HG03045 (cell line): ENCODE data around the gene INTS15.
"Not testable (repeated sequence)": the region's sequence is repeated elsewhere in the genome, so short reads cannot be mapped to it uniquely, and the experiment has no call there.

Experiments used
- ATAC-seq: cut with Tn5 transposase; IDR thresholded peaks from one replicate; pipeline ENCODE4 v1.9.1; 2021; ENCODE audit warnings: mild to moderate bottlenecking, moderate library complexity; ENCODE audit not compliant: unreplicated experiment

Gene INTS15

GRCh38 chr7:6576867-6577368, 12.9 kb upstream of the INTS15 start:
- ATAC-seq = not testable (repeated sequence)

GRCh38 chr7:6577369-6578113, 12.3 kb upstream of the INTS15 start, which contains the start of gene ZDHHC4:
Gene ZDHHC4, plus strand, starts transcription at chr7:6577454. Its CDS starts 3,108 bp downstream, at chr7:6580562.
- ATAC-seq = peak; percentile 96

- ATAC-seq = no peak
These were observed 11.4 kb upstream of the INTS15 start for GRCh38 chr7:6578114-6579084.

DNA sequence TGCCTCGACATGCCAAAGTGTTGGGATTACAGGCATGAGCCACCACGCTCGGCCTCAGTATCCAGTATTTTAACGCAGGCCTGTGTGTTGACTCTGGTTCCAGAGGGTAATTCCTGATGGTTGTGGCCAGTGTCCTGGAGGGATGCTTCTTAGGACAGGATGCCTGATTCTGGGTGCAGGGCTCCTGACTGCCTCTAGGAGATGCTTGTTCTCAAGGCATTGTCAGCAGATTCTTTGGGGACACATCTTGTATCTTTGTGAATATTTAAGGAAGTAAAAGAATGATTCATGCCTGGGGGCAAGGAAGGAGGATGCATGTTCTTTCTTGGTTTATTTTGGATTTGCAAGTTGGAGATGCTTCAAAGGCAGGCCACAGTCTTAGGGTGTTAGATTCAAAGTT, 10.4 kb upstream of the INTS15 start:
- no peak for ATAC-seq

DNA sequence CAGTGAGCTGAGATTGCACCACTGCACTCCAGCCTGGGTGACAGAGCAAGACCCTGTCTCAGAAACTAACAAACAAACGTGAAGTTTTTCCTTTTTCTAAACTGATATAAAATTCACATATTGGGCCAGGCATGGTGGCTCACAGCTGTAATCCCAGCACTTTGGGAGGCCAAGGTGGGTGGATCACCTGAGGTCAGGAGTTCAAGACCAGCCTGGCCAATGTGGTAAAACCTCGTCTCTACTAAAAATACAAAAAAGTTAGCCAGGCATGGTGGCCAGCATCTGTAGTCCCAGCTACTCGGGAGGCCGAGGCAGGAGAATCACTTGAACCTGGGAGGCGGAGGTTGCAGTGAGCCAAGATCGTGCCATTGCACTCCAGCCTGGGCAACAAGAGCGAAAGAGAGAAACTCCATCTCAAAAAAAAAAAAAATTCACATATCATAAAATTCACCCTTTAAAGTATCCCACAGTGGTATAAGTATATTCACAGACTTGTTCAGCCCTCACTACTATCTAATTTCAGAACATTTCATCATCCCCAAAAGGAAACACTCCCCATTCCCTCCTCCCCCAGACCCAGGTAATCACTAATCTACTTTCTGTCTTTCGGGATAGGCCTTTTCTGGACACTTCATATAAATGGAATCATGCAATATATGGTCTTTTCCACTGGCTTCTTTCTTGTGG, 3.9 kb upstream of the INTS15 start:
- ATAC-seq = not testable (repeated sequence)

GRCh38 chr7:6588566-6588965, 1.3 kb upstream of the INTS15 start:
- ATAC-seq = no peak

- ATAC-seq = no peak
These were observed 531 bp upstream of the INTS15 start for GRCh38 chr7:6589151-6589828.

DNA sequence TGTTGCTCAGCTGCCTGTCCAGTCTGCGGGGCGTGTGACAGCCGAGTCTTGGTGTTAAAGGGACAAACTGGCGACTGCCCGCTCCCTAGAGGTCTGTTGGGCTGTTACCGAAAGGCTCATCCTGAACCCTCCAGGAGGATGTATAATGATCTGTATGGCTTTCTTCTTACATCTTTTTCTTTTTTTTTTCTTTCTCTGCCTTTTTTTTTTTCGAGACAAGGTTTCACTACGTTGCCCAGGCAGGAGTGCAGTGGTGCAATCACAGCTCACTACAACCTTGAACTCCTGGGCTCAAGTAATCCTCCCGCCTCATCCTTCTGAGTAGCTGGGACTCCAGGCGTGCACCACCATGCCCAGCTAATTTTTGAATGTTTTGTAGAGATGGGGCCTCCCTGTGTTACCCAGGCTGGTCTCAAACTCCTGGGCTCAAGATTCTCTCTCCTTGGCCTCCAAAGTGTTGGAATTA, 857 bp downstream of the INTS15 start:
- ATAC-seq = no peak

GRCh38 chr7:6600093-6600492, 10.3 kb downstream of the INTS15 start:
- no peak for ATAC-seq

GRCh38 chr7:6604458-6604857, 14.6 kb downstream of the INTS15 start:
- no peak for ATAC-seq

DNA sequence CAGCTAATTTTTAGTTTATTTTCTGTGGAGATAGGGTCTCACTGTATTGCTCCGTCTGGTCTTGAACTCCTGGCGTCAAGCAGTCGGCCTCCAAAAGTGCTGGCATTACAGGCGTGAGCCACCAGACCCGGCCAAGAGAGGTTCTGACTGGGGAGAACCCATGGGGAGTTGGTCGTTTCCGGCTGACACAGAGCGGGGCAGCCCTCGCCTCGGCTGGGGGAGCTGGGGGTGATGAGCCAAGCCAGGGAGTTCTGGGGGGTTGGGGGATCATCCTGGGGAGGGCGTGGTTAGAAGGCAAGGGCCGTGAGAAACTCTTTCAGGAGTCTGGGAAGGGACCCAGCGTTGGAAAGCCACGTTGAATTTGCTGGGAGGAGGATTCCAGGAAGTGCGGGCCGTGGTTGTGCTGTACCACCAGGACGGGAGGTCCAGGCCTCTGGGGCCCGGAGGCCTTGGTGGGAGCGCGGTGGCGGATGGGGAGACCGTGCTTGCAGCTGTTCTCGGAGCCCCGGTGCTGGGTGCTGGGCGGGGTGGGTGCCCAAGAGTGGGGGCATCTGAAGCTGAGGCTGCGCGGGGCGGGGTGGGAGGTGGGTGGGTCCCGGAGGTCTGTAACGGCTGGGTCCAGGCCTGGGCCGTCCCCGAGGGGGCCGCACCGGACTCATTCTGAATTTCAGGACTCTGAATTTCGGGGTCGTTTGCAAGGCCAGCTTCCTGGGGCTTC, 17.2 kb downstream of the INTS15 start:
- ATAC-seq = no peak

DNA sequence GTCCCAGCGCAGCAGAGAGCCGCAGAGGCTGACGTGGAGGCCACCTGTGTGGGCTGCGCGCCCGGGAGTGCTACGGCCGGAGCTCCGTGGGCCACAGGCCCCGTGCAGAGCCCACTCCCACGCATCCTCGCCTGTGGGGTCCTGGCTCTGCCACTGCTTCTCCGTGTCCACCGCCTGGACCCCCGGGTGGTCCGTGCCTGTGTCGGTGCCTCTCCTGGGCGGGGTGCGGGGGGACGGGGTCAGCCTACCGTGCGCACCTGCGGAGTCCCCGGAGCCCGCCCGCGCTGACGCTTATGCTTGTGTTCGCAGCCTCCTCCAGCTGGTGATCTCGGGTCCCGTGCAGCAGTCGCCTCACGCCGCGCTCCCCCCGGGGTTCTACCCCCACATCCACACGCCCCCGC, 17.8 kb downstream of the INTS15 start:
- ATAC-seq = no peak

GRCh38 chr7:6608081-6608480, 18.3 kb downstream of the INTS15 start:
- no peak for ATAC-seq

DNA sequence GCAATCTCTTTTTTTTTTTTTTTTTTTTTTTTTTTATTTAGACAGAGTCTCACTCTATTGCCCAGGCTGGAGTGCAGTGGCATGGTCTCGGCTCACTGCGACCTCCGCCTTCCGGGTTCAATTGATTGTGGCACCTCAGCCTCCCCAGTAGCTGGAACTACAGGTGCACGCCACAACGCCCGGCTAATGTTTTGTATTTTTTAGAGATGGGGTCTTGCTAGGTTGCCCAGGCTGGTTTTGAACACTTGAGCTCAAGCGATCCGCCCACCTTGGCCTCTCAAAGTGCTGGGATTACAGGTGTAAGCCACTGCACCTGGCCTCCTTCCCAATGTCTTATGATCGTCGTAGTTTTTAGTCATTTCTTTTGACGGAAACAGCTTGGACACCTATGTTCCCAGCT, 19.0 kb downstream of the INTS15 start:
- no peak for ATAC-seq

- ATAC-seq = no peak
These were observed 23.0 kb downstream of the INTS15 start for GRCh38 chr7:6612819-6613218.

DNA sequence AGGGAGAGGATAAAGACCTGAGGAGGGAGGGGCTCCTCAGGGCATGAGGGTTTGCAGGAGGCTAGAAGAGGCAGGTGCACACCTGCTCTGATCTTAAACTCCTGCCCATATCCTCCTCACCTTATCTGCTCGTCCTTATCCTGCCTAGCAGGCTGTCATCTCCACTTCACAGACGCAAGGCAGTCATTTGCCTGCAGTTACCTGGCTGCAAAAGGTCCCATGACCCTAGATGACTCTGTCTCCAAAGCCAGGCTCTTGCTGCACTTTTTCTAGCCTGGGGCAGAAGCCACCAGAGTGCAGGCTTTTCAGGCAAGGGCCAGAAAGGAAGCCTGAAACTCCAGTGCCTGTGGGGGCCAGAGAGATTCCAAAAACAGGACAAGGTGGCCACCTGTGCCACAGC, 23.9 kb downstream of the INTS15 start:
- ATAC-seq = no peak

DNA sequence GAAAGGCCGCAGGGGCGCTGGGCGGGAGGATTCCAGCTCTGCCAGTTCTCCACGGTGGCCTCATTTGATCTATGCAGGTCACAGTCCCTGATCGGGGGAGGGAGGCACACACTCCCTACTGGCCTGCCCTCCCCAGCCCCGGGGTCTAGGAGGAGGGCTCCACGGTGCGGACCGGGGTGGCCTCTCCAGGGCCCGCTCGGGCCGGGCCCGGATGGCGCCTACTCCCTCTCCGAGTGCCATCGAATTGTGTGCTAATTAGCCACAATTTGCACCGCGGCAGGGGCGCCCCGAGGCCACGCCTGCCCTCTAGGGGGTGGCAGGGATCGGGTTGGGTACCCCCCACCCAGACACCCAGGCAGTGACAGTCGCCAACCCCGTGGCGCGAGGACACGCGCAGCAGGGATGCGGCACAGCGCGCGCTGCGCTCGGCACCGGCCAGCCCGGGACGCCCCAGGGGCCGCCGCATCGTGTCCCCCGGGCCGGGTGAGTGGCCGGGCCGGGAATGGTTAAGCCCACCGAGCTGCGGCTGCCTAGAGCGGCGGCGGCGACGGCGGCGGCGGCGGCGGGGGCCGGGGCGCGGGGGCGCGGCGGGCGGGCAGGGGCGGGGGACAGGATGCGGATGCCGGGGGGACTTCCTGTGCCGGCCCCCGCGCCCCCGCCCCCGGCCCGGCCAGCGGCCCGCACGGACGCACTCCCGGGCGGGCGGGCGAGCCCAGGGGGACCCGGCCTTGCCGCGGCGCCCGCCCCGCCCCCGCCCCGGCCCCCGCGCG, 25.3 kb downstream of the INTS15 start, which contains the start of gene ZNF853:
TSS of gene ZNF853 (plus strand) at position 658 of the 770 bp plus-strand sequence. CDS start 565 bp downstream, outside the sequence.
- ATAC-seq = no peak

DNA sequence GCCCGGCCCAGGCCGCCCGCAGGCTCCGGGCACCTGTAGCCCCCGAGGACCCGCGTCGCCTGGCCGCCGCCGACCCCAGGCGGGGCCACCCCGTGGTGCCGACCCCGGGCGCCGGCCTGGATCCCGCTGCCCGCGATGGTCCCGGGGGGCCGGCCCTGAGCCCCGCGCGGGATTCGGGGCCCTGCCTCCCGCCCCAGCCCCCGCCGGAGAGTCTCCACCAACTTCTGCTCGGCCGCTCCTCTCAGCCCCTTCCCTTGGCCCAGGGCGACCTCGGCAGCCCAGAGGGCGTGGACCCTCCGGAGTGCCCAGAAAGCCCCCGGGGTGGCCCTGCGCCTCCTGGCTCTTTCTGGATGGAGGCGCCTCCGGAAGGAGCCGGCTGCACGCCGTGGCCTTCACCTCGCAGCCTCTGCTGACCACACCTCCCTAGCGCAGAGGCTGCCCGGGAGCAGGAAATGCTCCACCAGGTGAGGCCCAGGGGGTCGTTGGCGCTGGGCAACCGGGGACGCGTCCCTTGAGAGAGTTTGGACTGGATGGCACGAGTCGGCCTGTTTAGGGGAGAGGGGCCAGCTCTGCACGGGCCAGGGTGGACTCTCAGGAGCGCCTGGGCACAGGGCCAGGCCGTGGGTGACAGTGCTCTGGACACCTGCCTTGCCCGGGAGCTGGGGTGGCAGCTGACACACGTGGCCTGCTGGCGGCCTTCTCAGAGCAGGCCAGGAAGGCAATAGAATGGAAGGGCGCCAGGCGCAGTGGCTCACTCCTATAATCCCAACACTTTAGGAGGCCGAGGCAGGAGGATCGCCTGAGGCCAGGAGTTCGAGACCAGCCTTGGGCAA, 26.1 kb downstream of the INTS15 start:
- ATAC-seq = no peak
